Measurements from ENCODE around the gene P2RX4. TPM values are rescaled to one million over a fixed set of nuclear protein-coding genes. Genes with fewer than 3 reads are reported as not detected.

The P2RX4 gene
- total and polyA plus RNA-seq, 9 of the 15 experiments (the other 6 are each of a cell fraction or from before 2014, with no cell fraction given), result 6.6 to 21.5 (median 11.7) TPM

DNA sequence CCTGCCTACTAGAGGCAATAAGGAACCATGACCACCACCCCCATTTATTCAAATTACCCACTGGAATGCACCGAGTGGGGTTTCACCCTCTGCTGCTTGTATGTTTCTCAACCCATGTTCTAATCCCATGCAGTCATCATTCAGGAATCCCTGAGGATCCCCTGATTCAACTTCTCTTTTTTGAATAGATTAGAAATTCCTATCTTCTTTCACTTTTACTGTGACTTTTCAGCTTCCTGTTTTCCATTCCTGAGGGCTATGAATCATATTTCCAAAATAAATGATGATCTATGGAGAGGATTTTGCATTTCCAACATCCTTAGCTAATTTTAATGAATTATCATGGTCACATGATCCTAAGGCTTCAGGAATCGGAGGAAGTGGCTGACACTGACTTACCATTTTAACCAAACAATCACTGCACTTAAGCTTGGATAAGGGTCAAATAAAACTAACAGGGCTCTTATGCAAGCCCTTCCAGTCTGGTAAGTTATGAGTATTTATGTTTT, 19.4 kb upstream of the P2RX4 start (continued):
- TF ChIP-seq, protein P1, sequence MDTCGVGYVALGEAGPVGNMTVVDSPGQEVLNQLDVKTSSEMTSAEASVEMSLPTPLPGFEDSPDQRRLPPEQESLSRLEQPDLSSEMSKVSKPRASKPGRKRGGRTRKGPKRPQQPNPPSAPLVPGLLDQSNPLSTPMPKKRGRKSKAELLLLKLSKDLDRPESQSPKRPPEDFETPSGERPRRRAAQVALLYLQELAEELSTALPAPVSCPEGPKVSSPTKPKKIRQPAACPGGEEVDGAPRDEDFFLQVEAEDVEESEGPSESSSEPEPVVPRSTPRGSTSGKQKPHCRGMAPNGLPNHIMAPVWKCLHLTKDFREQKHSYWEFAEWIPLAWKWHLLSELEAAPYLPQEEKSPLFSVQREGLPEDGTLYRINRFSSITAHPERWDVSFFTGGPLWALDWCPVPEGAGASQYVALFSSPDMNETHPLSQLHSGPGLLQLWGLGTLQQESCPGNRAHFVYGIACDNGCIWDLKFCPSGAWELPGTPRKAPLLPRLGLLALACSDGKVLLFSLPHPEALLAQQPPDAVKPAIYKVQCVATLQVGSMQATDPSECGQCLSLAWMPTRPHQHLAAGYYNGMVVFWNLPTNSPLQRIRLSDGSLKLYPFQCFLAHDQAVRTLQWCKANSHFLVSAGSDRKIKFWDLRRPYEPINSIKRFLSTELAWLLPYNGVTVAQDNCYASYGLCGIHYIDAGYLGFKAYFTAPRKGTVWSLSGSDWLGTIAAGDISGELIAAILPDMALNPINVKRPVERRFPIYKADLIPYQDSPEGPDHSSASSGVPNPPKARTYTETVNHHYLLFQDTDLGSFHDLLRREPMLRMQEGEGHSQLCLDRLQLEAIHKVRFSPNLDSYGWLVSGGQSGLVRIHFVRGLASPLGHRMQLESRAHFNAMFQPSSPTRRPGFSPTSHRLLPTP (IDR thresholded peaks at IDR 0.05; ENCODE audit: borderline replicate concordance, extremely low read depth, insufficient read length), result no peak
- peak; percentile 53; the same call in 1 of the 2 replicates for TF ChIP-seq SMARCE1 (IDR thresholded peaks at IDR 0.05)
- no peak for TF ChIP-seq RAD51 (IDR thresholded peaks at IDR 0.05; ENCODE audit: borderline replicate concordance, low read depth)
- TF ChIP-seq, protein P2, sequence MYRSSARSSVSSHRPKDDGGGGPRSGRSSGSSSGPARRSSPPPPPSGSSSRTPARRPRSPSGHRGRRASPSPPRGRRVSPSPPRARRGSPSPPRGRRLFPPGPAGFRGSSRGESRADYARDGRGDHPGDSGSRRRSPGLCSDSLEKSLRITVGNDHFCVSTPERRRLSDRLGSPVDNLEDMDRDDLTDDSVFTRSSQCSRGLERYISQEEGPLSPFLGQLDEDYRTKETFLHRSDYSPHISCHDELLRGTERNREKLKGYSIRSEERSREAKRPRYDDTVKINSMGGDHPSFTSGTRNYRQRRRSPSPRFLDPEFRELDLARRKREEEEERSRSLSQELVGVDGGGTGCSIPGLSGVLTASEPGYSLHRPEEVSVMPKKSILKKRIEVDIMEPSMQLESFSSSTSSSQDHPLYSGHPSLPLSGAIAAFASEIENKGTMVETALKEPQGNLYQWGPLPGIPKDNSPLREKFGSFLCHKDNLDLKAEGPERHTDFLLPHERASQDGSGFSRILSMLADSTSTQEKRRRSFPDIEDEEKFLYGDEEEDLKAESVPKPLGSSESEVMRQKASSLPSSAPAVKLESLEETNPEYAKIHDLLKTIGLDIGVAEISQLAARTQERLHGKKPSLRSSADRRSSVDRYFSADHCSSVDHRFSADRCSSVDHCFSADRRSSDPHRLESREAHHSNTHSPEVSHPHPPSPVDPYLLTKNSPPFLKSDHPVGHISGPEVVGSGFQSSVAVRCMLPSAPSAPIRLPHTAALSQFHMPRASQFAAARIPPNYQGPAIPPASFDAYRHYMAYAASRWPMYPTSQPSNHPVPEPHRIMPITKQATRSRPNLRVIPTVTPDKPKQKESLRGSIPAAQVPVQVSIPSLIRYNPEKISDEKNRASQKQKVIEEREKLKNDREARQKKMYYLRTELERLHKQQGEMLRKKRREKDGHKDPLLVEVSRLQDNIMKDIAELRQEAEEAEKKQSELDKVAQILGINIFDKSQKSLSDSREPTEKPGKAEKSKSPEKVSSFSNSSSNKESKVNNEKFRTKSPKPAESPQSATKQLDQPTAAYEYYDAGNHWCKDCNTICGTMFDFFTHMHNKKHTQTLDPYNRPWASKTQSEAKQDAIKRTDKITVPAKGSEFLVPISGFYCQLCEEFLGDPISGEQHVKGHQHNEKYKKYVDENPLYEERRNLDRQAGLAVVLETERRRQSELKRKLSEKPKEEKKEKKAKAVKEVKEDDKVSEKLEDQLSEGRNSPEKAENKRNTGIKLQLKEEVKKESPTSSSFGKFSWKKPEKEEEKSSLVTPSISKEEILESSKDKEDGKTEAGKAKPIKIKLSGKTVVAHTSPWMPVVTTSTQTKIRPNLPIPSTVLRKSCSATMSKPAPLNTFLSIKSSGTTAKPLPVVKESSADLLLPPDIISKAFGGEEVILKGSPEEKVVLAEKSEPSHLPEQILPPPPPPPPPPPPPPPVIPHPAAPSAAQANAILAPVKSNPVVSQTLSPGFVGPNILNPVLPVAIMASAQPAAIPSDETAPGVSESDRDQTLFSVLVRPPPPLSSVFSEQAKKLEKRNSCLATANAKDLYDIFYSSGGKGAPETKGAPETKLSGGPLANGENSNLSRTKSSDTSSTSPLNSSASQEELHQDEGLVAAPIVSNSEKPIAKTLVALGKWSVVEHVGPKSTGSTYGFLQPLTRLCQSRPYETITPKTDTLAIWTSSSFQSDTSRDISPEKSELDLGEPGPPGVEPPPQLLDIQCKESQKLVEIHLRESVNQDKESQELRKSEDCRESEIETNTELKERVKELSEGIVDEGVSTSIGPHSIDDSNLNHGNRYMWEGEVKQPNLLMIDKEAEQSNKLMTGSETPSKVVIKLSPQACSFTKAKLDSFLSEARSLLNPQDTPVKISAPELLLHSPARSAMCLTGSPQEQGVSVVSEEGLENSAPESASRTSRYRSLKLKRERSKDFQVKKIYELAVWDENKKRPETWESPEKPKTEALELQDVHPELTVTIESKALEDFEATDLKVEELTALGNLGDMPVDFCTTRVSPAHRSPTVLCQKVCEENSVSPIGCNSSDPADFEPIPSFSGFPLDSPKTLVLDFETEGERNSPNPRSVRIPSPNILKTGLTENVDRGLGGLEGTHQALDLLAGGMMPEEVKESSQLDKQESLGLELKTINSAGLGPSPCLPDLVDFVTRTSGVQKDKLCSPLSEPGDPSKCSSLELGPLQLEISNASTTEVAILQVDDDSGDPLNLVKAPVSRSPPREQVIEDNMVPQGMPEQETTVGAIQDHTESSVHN (IDR thresholded peaks at IDR 0.05; ENCODE audit: borderline replicate concordance in 1 of 2, low read depth in 1 of 2), result peak in 1 of 2 experiments; percentile 55; a peak in 1 of 4 replicates
